ENCODE data around the gene ANO9. TPM values are rescaled to one million over a fixed set of nuclear protein-coding genes. Genes with fewer than 3 reads are reported as not detected.
A peak's percentile ranks its signal among the peaks of the same experiment; 100 is the strongest.

The ANO9 gene
- total and polyA plus RNA-seq, 2 experiments from 2014 or later = 9.0 to 10.2 TPM

- peaks cover 9% of the 10 kb centered on the region for H3K27me3 Mint-ChIP-seq (ENCODE audit: insufficient read depth, low read depth, poor library complexity)
- no peaks in the 10 kb centered on the region for H3K4me1 Mint-ChIP-seq
- H3K4me3 Mint-ChIP-seq = no peak overlapping the region
- TF ChIP-seq CTCF (conservative IDR thresholded peaks at IDR 0.05; ENCODE audit: low read depth in 2 of 2) (no peak), ETS1 (IDR thresholded peaks at IDR 0.05) (no peak), STAT1 (IDR thresholded peaks at IDR 0.05; ENCODE audit: unreplicated experiment) (no peak), REST (IDR thresholded peaks at IDR 0.05; ENCODE audit: unreplicated experiment) (no peak), POLR2AphosphoS5 (IDR thresholded peaks at IDR 0.05; ENCODE audit: low read depth) (no peak)
- no peaks in the 10 kb centered on the region; the same call in 2 of the 3 replicates for H3K9me3 Mint-ChIP-seq
- DNase-seq (ENCODE audit: low spot score) (no peak), ATAC-seq (no peak)
- Histone ChIP-seq H3K79me2 (replicated peaks; ENCODE audit: insufficient read depth) (no peaks in the 10 kb centered on the region), H3F3A (replicated peaks; ENCODE audit: low read depth) (no peaks in the 10 kb centered on the region), H3K36me3 (ENCODE audit: insufficient read depth) (no peaks in the 10 kb centered on the region), H3K27ac (ENCODE audit: low read depth) (no peak overlapping the region), H3K4me3 (no peak overlapping the region), H3K4me2 (no peak overlapping the region), H4K20me1 (replicated peaks; ENCODE audit: insufficient read depth) (no peaks in the 10 kb centered on the region), H3K4me1 (ENCODE audit: insufficient read depth) (no peaks in the 10 kb centered on the region), H3K27me3 (ENCODE audit: insufficient read depth) (no peaks in the 10 kb centered on the region), H2AFZ (no peak overlapping the region), H3K9me2 (ENCODE audit: insufficient read depth) (no peaks in the 10 kb centered on the region)
- no peak overlapping the region for H3K27ac Mint-ChIP-seq
- H3K36me3 Mint-ChIP-seq (ENCODE audit: low read depth) = peaks cover 6% of the 10 kb centered on the region
These were observed 47.9 kb upstream of the ANO9 start for GRCh38 chr11:489610-490185.

GRCh38 chr11:488992-489391 lies 47.2 kb upstream of the ANO9 start:
- no peak overlapping the region for H3K27ac ChIP-seq (ENCODE audit: low read depth)
- peak; percentile 12; the same call in 1 of the 3 replicates for ATAC-seq
- Mint-ChIP-seq H3K9me3 (no peaks in the 10 kb centered on the region), H3K4me1 (no peaks in the 10 kb centered on the region), H3K4me3 (no peak overlapping the region), H3K27ac (no peak overlapping the region), H3K36me3 (ENCODE audit: low read depth) (peaks cover 7% of the 10 kb centered on the region), H3K27me3 (ENCODE audit: insufficient read depth, low read depth, poor library complexity) (peaks cover 9% of the 10 kb centered on the region)
- H3K4me1 ChIP-seq (ENCODE audit: insufficient read depth) = no peaks in the 10 kb centered on the region
- DNase-seq (ENCODE audit: low spot score) = no peak
- no peaks in the 10 kb centered on the region; the same call in 1 of the 2 replicates for H3F3A ChIP-seq (replicated peaks; ENCODE audit: low read depth)
- H3K4me2 ChIP-seq = no peak overlapping the region
- H2AFZ ChIP-seq = no peak overlapping the region
- no peaks in the 10 kb centered on the region for H3K36me3 ChIP-seq (ENCODE audit: insufficient read depth)
- H4K20me1 ChIP-seq (replicated peaks; ENCODE audit: insufficient read depth) = no peaks in the 10 kb centered on the region
- no peaks in the 10 kb centered on the region for H3K9me2 ChIP-seq (ENCODE audit: insufficient read depth)
- H3K27me3 ChIP-seq (ENCODE audit: insufficient read depth) = no peaks in the 10 kb centered on the region
- H3K79me2 ChIP-seq (replicated peaks; ENCODE audit: insufficient read depth) = peaks cover 4% of the 10 kb centered on the region
- TF ChIP-seq CTCF (conservative IDR thresholded peaks at IDR 0.05; ENCODE audit: low read depth in 2 of 2) (no peak), STAT1 (IDR thresholded peaks at IDR 0.05; ENCODE audit: unreplicated experiment) (no peak)
- no peak overlapping the region for H3K4me3 ChIP-seq
